HG02981 (cell line): Measurements from ENCODE around the gene CMC4.

Source experiments
- ATAC-seq: cut with Tn5 transposase; IDR thresholded peaks from one replicate; pipeline ENCODE4 v1.9.1; 2021; ENCODE audit warnings: mild to moderate bottlenecking, moderate library complexity; ENCODE audit not compliant: unreplicated experiment

The CMC4 gene, protein sequence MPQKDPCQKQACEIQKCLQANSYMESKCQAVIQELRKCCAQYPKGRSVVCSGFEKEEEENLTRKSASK

DNA sequence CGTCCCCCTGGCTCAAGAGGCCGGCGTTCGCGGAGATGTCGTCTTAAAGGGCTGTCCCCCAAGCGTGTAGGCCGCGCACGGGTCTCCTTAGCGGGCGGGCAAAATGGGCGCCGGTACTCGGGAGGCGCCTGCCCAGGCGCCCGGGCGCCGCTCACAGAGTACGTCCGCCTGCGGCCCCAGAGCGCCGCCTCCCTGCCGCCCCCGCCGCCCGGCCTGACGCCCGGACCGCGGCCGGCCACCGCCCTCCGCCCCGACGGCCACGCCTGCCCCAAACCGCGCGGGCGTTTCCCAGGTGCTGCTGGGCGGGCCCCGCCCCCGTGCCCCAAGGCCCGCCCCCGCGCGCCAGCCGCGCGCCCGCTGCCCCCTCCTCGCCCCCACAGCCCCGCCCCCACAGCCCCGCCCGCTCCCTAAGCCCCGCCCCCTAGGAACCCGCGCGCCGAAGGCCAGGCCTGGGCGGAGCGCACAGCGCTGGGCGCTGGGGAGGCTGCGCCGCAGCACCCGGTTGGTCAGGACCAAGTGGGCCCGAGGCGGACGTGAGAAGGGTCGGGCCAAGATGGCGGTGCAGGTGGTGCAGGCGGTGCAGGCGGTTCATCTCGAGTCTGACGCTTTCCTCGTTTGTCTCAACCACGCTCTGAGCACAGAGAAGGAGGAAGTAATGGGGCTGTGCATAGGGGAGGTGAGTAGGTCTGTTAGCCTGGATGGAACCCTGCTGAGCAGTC lies at the start of gene CMC4, which contains the start of the genes BRCC3 and MTCP1:
CMC4 (minus strand) TSS at position 162 of the 719 bp plus-strand sequence. CDS start 7,113 bp downstream, outside the sequence.
BRCC3 (plus strand) TSS at position 534 of the 719 bp plus-strand sequence; CDS start at position 554, 20 bp downstream.
MTCP1 (minus strand) TSS at position 162 of the 719 bp plus-strand sequence. CDS start 5,126 bp downstream, outside the sequence.
- ATAC-seq = peak; percentile 84

DNA sequence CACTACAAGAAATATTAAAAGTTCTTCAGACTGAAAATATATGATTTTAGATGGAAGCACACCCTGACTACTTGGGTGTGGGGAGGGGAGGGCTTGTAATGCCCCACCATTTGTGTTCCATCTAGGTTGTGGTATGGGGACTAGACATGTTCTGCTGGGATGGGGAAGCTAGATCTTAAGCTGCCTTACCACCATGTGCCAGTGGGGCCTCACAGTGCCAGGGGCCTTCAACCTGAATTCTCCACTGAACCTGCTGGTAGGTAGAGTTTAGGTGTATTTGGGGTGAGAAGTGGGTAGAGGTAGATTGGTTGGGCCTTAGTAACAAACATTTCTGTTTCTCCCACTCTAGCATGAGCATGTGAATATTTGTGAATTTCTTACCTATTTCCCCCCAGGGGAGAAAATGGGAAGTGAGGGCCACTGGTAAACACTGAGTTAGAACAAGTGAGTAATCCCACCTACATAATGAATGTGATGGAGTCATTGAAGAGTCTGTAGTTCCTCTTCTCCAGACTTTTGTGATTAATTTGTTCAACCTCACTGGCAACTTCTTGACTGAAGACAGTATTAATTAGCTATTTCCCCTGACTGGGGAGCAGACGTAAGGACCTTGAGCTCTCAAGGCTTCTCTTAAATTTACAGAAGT lies 44.4 kb upstream of the CMC4 start:
- ATAC-seq = no peak

DNA sequence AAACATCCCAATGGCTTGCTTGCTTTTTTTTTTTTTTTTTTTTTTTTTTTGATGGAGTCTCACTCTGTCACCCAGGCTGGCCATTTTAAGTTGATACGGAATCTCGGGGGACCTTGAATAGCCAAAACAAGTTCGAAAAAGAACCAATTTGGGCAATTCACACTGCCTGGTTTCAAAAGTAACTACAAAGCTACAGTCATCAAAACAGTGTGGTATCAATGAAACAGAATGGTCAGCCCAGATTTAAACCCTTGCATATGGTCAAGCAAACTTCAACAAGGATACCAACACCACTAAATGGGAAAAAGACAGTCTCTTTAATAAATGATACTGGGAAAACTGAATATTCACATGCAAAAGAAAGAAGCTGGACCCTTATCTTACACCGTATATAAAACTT lies 42.2 kb upstream of the CMC4 start:
- ATAC-seq = no peak

DNA sequence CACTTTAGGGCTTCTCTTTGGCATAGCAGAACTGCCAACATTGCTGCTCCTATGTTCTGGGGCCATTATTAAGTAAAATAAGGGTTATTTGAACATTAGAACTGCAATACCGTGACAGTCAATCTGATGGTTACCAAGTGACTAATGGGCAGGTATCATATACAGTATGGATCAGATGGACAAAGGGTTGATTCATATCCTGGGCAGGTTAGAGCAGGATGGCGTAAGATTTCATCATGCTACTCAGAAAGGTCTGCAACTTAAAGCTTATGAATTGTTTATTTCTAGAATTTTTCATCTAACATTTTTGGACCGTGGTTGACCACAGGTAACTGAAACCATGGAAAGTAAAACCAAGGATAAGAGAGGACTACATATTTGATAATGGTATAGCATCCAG lies 41.2 kb upstream of the CMC4 start:
- no peak for ATAC-seq

DNA sequence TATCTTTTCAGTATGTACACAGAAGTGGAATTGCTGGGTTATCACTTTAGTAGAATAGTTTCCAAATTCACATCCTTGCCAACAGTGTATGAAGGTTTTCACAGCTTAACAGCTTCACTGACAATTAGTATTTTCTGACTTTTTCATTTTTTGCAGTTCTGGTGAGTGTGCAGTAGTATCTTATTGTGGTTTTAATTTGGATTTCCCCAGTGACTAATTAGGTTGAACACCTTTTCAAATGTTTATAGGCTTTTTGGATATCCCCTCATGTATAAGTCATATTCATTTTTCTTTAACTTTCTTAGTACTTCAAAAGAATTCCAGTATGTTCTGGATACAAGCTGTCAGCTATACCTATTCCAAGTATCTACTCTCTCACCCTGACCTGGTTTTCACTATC lies 37.5 kb upstream of the CMC4 start:
- ATAC-seq = no peak

DNA sequence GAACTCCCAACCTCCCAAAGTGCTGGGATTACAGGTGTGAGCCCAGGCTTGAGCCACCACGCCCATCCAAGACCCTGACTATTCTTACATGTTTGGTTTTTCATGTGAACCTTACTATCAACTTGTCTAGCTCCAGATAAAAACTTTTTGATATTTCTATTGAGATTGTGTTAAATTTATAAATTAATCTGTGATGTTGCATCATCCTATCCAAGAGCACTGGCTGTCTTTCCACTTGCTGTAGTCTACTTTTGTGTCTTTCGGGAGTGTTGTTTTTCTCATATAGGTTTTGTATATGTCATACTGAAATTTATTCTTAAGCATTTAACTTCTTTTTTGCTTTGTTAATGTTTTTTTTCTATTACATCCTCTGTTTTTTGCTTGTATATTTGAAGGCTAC lies 35.0 kb upstream of the CMC4 start:
- ATAC-seq = no peak

DNA sequence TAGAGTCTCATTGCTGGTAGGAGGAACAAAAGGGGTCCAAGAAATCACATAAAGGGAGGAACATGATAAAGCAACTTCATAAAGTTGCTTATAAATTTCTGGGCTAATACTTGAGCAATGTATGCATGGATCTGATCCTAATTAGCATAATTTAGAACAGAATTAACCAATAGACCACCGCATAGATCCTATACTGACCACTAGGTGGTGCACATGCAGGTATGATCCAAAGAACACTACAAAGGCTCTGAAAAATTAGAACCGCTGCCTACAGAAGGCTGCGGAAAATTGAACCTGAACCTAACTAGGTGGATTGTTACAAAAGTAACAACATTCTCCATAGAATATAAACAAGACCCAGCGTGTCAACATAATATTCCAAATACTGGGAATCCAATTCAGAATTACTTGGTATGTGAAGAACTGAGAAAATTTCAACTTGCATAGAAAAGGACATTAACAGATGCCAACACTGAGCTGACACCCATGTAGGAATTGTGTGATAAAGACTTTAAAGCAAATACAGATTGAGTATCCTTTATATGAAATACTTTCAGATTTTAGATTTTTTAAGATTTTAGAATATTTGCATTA lies 23.6 kb upstream of the CMC4 start:
- ATAC-seq = no peak

DNA sequence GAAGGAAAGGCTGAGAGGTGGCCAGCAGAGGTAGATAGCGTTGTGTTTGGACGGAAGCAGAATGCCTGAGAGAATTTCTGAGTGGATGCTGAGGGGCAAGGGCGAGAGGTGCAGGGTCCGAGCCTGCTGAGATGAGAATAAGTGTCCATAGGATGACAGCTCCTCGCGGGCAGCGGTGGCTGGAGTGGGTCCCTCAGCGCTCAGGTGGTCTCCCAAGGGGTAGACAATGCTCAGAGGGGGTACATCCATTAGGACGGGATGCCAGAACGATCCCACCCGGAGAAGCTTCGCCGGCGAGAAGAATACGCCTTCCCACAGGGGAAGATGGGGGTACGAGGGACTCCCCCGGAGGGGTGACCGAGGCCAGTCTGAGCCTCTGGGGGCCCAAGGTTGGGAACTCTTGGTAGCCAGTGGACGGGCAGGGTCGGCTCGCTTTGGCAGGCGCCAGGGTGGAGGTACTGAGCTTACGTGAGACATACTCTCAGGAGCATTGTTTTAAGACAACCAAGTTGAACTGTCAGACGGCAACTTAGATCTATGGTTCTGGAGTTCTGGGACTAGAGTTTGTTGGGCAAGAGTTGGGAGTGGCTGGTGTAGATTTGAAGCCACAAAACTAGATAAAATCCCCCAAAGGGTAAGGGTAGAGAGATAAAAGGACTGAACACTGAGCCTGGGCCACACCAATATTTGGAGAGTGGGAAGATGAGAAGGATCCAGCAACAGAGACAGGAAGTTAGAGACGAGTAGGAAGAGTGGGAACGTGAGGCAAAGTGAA lies 16.2 kb upstream of the CMC4 start:
- no peak for ATAC-seq

DNA sequence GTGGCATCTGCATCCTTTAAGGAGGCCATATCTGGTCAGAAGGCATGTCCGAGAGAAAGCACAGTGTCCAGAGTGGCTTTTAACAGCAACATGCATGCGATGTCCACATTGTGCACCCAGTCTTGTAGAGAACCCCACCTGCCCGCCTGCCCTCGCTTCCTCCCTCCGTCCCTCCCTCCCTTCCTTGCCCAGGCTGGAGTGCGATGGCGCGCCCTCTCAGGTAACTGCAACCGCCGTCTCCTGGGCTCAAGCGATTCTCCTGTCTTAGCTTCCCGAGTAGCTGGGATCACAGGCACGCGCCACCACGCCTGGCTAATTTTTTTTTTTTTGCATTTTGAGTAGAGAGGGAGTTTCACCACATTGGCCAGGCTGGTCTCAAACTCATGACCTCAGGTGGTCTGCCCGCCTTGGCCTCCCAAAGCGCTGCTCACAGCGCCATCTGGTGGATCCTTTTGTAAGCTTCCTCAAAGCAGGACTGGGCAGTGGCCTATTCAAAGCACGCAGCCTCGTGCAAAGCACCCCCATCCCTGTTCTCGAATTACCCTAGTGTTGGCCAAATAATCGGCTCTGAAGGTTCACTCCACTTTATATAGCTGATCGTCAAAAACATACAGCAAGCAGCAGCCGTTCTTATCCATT lies 15.4 kb upstream of the CMC4 start:
- no peak for ATAC-seq

DNA sequence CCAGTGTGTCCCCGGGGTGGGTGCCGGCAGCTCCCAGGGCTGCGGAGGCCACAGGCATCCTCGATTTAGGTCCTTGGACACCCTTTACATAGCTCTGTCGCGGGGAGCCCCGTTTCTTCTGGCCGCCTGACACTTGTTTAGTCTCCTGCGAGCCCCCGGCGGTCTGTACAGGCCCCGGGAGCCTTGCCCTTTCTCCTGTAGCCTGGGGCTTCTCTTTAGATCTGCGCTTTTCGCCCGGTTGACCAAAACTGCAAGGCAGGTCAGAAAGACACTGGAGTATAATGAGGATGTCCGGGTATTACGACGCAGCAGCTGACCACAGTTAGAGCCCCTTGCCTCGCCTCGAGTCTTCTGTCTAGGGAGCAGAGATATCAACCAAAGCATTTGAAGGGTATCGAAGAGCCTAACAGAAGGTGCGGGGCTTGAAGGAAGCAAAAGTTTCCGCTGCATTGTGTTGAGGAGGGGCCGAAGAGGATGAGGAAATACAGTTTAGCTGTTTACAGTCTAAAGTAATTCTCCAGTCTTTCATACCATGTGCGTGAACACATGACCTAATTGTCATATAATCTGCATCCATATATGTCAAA lies 851 bp upstream of the CMC4 start:
- peak; percentile 8 for ATAC-seq

DNA sequence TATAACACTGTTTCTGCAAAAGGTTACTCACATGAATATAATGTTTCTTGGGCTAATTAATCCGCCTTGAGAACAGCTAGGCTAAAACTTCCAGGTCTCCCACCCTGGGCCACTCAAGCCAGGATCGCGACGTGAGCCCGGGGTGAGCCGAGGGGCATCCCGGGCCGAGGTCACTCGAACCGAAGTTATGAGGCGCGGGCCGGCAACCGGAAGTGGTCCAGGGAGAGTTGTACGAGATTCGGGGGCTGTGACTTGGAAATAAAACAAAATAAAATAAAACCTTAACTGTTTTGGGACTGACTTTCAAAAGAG lies 317 bp downstream of the CMC4 start:
- ATAC-seq = peak; percentile 15

DNA sequence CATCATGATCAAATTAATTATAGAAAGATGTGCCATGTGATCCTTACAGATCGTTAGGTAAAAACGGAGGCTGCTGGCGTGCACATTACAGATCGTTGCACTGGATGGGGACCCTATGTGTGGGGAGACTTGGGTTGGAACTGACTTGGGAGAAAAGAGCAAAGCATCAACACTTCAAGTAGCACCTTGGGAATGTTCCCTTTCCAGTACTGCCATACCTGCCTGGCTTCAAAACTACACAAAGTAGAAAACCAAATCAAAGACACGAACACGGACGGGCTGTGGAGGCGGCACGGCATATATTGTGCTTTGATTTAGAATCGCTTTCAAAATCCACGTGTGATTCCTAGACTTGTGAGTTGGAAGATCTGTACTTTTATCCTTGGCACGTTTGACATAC lies 898 bp downstream of the CMC4 start:
- ATAC-seq = no peak

DNA sequence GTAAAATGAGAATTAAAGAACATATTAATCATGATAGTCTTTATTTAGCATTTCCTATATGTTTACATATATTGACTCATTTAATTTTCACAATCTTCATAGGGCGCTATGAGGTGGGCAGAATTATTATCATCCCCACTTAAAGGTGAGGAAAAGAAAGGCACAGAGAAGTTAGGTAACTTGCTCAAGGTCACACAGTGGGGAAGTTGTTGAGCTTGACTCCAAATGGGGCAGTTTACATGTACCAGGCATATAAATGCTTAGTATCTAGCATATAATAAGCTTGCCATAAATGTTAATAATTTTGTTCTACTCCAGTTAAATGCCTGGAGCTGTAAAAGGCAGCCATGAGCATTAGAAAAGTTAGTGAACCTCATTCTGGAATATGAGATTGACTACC lies 1.5 kb downstream of the CMC4 start:
- ATAC-seq = no peak

DNA sequence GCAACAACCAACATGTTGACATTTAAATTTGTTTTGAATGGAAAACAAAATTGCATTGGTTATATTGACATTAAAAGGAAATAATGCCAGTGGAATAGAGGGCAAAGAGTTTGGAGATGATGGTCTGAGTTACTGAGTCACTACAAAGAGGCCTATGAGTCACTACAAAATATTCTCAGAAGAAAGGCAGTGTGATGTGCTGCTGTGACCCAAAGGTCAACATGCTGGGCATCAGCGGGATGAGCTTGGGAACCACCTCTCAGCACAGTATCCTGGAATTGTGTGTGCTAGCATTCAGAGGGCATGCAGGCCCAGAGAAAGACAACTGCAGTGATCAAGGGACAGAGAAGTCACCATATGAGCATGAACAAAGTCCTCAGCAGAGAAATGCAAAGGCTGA lies 2.8 kb downstream of the CMC4 start:
- ATAC-seq = no peak

DNA sequence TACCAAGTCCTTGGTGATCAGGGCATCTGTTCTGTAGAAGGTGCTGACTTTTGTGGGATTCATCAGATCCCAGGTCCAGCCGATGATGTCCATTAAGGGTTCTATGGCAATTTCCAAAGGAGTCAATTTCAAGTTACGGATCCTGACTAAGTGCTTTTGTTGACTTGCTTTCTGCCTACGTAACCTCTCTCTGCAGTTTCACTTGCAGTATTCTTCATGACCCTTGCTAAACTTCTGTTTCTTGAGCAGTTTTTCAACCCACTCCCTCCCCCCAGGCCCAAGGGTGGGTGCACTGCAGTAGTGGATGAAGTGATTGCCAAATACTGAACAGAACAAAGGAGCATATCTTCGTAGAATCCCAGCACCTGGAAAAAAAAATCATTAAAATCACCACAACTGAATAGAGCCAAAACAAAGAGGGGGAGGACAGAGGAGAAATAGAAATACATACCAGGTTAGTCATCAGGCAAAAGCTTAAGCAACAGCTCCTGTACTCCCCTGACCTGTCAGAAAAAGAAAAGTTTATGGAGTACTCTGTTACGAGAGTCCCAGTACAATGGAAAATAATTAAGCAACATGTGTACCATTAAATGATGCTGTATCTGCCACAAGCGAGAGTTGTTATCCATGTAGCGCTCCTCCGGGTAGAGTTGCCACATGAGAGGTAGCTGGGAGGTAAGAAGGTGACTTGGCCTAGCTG lies 5.8 kb downstream of the CMC4 start:
- ATAC-seq = no peak

DNA sequence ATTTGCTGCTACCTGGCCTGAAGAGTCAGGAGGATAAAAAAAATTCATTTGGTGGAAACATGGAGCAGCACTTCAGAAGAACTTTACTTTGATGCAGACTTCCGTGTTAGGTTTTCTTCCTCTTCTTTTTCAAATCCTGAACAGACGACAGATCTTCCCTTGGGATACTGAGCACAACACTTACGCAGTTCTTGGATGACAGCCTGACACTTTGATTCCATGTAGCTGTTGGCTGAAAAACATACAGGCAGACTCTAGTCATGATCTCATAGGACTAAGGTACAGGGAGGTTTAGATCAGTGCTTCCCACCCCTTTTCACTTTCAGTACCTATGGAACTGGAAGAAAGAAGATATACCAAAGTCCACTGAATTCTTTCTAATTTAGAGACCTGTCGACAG lies 9.2 kb downstream of the CMC4 start:
- ATAC-seq = no peak

DNA sequence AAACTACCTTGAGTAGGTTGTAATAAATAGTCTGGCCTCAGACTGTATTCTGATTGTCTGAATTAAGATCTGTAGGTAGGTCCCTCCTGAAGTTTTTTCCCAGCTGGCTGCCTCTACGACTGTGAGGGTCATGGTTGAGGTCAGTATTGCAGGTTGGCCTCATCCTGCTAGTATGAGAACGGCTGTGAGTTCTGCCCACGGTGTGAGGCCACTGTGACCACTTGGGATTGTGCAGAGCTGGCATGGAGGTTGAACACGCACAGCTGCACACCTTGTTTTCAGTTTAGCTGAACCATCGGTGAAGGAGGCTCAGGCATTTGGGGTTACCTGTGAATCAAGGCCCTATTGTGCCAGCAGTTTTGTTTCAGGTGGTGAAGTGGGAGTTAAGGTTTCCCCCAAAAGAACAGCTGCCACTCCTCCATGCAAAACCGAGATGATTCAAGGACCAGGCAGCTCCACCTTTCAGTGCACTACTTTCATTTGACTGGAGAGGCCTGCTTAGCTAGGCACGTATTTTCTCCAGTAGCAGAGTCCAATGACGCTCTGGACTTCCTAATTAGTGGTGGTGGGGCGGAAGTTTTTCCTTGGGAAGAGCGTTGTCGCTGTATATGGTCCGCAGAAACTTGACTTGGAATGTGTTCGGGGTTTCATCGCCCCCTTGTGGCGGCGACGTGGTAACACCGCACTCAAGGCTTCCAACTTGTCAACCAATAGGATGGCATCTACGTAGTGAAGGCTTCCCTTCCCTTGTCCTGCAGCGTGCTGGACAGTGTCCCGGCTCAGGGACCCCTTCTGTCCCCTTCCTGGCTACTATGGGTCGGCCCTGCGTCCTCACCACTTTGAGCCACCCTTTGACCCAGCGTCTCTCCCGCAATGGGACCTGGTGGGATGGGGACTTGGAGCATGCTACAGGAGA lies 13.8 kb downstream of the CMC4 start:
- ATAC-seq = peak; percentile 74

DNA sequence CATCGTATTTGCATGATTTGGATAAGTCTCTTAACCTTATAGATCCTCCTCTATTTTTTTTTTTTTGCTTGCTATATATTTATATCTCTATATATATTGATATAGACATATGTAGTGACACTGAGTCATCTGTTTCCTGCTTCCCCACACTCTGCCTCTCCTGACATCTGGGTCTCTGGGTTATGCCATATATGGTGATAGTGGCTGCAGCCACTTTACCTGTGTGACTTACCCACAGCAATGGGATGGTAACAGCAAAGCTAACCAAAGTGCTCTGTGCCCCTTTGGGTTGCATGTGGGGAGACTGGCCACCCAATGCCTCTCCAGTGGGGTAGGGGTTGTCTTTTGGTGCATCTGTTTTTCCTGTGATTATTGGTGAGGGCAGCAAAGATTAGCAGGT lies 14.5 kb downstream of the CMC4 start:
- ATAC-seq = no peak

DNA sequence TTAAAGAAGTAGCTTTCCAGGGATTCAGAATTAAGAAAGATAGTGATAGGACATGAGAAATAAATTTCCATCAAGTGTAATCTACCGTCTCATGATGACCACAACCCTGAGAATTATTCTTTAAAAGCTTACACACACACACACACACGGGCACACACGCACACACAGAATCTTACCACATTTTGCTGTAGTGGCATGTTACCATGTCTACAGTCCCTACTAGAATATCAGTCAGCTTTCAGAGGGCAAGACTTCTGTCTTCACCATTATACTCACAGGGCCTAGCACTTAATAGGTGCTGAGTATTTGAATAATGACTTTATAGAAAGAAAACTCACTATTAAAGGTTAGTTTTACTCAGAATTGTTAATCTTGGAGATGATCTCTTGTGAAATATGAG lies 15.4 kb downstream of the CMC4 start:
- no peak for ATAC-seq
